ENCODE measurements around the gene MPRIP.
A peak's percentile ranks its signal among the peaks of the same experiment; 100 is the strongest.
"Not testable (repeated sequence)": the region's sequence is repeated elsewhere in the genome, so short reads cannot be mapped to it uniquely, and the experiment has no call there.

MPRIP gene

GRCh38 chr17:17184985-17185757 lies 142.9 kb downstream of the MPRIP start:
- DNase-seq (ENCODE audit: low spot score) = not testable (repeated sequence)

DNA sequence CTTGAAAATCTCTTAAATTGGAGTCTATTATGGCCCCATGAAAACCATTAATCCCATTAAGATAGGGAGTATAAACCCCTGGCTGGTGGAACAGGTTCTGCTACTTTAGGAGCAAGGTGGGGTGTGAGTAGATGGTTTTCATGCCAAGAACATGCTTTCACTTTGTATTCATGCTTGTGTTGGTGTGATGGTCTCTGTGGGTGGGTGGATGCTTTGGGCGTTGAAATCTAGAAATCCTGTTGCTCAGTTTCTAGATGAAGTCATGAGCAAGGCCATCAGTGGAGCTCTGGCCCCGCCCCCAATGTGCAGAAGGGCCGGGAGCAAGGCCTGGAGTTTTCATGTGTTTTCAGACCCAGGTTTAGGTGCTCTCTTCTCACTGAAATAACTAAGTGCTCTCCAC lies 143.8 kb downstream of the MPRIP start:
- no peak for DNase-seq (ENCODE audit: low spot score)

DNA sequence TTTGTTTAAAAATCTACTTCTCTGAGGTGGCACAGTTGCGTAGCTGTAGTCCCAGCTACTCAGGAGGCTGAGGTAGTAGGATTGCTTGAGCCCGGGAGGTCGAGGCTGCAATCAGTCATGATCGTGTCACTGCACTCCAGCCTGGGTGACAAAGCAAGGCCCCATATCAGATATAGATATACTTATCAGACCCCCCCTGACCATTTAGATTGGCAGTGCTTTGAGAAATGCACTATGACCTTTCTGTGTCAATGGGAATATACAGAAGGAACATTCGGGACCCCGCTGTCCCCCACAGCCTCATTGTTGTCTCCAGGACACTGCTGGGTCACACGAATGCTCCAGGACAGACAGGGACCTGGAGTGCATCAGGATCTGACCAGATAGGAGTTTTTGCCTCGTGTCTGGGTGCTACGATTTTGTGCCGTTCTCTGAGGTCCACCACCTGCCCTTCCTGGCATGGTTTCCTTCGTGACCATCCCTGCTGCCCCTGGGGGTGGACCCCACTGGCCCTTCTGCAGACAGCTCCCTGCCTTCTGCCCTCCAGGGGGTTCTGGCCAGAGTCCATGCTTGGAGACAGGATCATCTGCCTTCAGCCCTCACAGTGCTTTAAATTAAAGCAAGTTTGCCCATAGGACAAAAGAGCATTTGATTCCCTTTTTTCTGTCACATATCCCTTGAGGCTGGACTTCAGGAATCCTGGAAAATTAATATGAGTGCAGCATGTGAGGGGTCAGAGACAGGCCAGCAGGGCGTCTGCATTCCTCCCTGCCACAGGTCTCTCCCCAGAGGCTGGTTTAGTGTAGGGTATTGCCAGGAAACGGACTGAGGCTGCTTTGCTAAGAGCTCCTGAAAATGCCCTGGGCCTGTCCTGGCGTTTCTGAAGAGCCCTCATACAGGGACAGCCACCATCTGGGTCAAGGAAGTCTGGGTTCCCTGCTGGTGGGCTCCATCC lies 144.6 kb downstream of the MPRIP start:
- no peak for DNase-seq (ENCODE audit: low spot score)

GRCh38 chr17:17188586-17188985 lies 146.3 kb downstream of the MPRIP start:
- DNase-seq (ENCODE audit: low spot score) = no peak

DNA sequence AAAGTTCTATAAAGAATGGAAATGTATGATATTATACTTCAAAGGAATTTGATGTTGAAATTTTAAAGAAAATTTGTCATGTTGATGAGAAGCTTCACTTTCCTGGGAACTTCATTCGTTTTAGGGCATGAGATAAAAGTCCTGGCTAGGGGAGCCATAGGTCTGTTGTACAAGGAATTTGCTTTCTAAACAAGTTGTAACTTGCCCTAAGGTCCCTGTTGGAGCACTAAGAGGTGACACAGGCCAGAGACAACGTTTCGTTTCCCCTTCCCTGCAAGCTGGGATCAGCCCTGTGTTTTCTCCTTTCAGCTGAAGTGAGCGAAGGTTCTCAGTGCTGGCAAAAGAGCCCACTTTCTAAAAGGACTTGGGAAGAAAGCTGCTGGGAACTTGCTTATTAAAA lies 147.3 kb downstream of the MPRIP start:
- no peak for DNase-seq (ENCODE audit: low spot score)

GRCh38 chr17:17190188-17190587 lies 147.9 kb downstream of the MPRIP start:
- DNase-seq (ENCODE audit: low spot score) = no peak

- no peak for DNase-seq (ENCODE audit: low spot score)
Measured at GRCh38 chr17:17191346-17191792, 149.1 kb downstream of the MPRIP start.

GRCh38 chr17:17191961-17192381 lies 149.7 kb downstream of the MPRIP start:
- no peak for DNase-seq (ENCODE audit: low spot score)

GRCh38 chr17:17195466-17195865 lies 153.2 kb downstream of the MPRIP start:
- not testable (repeated sequence) for DNase-seq (ENCODE audit: low spot score)

- DNase-seq (ENCODE audit: low spot score) = no peak
Measured at GRCh38 chr17:17196776-17197175, 154.5 kb downstream of the MPRIP start.

- no peak for DNase-seq (ENCODE audit: low spot score)
Measured at GRCh38 chr17:17198281-17198680, 156.0 kb downstream of the MPRIP start.

GRCh38 chr17:17200311-17200710 lies 158.1 kb downstream of the MPRIP start:
- no peak for DNase-seq (ENCODE audit: low spot score)

DNA sequence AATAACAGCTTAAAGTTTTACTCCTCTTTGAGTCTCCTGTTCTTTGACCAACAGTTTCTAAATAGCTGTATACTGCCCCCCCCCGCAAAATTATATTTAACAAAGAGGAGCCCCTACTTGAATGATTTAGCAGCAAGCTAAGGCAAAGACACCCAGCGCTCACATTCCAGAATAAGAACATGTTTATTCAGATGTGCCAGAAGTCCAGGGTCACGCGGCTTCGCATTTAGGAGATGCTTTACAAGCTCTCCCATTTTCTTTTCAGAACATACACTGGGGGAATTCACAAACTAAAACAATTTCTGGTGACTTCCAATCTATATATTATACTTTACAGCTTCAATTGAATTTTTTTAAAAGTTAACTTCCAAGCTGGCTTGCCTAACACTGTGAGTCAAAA lies 158.6 kb downstream of the MPRIP start:
- DNase-seq (ENCODE audit: low spot score) = no peak

GRCh38 chr17:17201271-17201670 lies 159.0 kb downstream of the MPRIP start:
- no peak for DNase-seq (ENCODE audit: low spot score)

DNA sequence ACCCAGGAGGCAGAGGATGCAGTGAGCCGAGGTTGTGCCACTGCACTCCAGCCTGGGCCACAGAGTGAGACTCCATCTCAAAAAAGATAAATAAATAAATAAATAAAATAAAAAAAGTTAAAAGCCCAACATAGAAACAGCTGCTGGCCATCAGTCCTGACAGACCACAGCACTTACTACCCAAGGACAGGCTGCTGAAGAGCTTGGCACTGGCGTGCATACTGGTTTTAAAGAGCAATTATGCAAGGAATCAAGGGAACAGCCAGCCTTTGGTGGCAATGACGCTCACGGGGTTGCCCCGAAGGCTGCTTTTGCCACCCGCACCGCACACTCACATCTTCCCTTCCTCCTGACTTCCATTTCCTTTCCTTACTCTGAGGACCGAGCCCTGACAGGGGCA lies 159.7 kb downstream of the MPRIP start:
- DNase-seq (ENCODE audit: low spot score) = no peak

DNA sequence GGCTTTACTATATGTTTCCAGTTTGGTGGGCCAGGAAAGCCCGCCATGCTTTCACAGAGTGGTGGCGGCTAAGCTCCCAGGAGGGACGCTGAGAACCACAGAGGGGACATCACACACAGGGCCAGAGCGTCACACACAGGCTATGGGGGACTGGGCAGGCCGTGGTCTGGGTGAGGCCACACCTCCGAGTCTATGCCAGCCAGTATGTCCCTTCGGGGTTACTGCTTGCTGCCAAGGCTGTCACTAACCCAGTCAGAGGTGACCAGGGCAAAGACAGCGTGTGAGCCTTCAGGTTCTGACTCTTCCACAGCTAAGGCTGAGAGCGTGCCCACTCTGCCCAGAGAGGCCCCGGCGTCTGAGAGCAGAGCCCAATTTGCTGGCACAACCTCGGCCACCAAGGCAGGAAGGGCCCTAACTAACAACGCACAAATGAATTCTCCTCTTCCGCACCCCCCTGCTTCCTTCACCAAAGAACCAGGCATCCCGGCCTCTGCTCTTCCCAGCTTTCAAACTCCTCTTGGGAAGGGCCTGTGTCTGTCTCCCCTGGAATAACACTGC lies 161.0 kb downstream of the MPRIP start:
- DNase-seq (ENCODE audit: low spot score) = no peak

DNA sequence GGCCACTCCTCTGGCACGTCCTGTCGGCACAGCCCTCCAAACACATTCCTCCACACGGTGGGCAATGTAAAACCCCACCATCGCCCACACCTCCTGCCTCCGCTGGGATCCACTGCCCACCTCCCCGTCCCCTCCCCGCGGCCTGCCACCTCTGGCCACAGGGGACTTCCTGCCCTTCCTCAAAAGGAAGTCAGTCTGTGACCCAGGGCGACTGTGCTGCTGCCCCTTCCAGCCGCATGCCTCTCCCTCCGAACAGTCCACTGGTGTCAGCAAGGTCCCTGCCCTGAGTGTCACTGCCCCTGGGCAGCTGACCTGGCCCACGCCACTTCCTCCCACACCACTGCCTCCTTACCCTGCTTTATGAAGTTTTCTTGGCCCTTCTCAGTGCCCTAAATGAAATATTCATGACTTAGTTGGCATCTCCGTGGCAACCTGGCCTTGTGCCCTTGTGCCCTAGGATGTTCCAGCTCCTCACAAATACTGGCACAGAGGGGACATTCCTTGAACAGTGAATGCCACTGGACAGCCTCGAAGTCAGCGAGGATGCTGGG lies 161.9 kb downstream of the MPRIP start:
- DNase-seq (ENCODE audit: low spot score) = peak; percentile 48

DNA sequence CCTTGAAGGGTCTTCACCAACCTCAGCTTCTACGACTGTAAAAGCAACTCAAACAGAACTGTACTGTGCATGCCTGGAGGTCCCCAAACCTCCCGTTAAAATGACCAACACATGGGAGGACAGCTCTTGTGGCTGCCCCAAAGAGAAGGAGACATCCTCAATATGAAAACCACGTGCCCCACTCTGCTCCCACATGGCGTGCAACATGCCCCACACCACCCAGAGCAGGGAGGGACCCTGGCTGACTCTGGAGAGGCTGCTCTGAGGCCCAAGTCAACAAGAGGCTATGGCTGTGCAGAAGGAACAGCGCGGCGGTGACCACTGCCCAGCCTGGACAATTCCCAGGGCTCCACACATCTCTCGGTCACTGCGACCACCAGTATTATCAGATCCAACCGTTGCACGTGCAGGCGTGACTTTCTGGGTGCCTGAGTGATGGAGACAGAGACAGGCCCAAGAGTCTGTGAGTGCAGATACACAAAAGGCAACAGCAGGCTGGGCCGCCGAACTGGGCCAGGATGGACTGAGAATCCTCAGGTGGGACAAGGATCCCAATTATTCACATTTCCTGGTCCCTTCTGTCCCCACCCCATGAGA lies 162.5 kb downstream of the MPRIP start:
- DNase-seq (ENCODE audit: low spot score) = no peak

GRCh38 chr17:17205368-17206123 lies 163.3 kb downstream of the MPRIP start:
- DNase-seq (ENCODE audit: low spot score) = no peak

GRCh38 chr17:17206124-17206912 lies 164.1 kb downstream of the MPRIP start, which contains the start of gene PLD6:
TSS of gene PLD6 (minus strand) at chr17:17206333. CDS start at chr17:17206286, 47 bp downstream.
- DNase-seq (ENCODE audit: low spot score) = peak; percentile 62
